Neural progenitor cell (in vitro differentiated cells): ENCODE data around the gene SYT17. TPM values are rescaled to one million over a fixed set of nuclear protein-coding genes. Genes with fewer than 3 reads are reported as not detected.
A peak's percentile ranks its signal among the peaks of the same experiment; 100 is the strongest.

Experiments used
- DNase-seq: peaks from one replicate; pipeline ENCODE4 v3.0.0-alpha.2; 2016; ENCODE audit warnings: low spot score
- H2AFZ ChIP-seq: fragments of 200-600 bp; sonication (generic); replicated peaks from 2 replicates; pipeline ENCODE4 v1.6.1; 2016; ENCODE audit warnings: antibody characterized with exemption
- H3F3A ChIP-seq: fragments of 200-600 bp; sonication (generic); 2 replicates; pipeline ENCODE4 v1.6.1; 2016; ENCODE audit warnings: antibody characterized with exemption, low read depth
- H3K27ac ChIP-seq: fragments of 200-600 bp; sonication (generic); 2 replicates; pipeline ENCODE4 v1.5.1; 2016; ENCODE audit warnings: mild to moderate bottlenecking
- H3K27me3 ChIP-seq: fragments of 200-600 bp; sonication (generic); 2 replicates; pipeline ENCODE4 v1.6.1; 2016; ENCODE audit warnings: mild to moderate bottlenecking, moderate library complexity
- H3K36me3 ChIP-seq: fragments of 200-600 bp; sonication (generic); 2 replicates; pipeline ENCODE4 v1.5.1; 2016
- H3K4me1 ChIP-seq: fragments of 200-600 bp; sonication (generic); 2 replicates; pipeline ENCODE4 v1.6.1; 2016; ENCODE audit warnings: mixed run types
- H3K4me2 ChIP-seq: fragments of 200-600 bp; sonication (generic); 2 replicates; pipeline ENCODE4 v1.6.1; 2016
- H3K4me3 ChIP-seq: fragments of 200-600 bp; sonication (generic); 2 replicates; pipeline ENCODE4 v1.5.1; 2016
- H3K79me2 ChIP-seq: fragments of 200-600 bp; sonication (generic); 2 replicates; pipeline ENCODE4 v1.6.1; 2016; ENCODE audit warnings: low read depth
- H3K9ac ChIP-seq: fragments of 200-600 bp; sonication (generic); 2 replicates; pipeline ENCODE4 v1.6.1; 2016
- H3K9me3 ChIP-seq: fragments of 200-600 bp; sonication (generic); 2 replicates; pipeline ENCODE4 v1.5.1; 2016; ENCODE audit warnings: low read depth
- H4K20me1 ChIP-seq: fragments of 200-600 bp; sonication (generic); 2 replicates; pipeline ENCODE4 v1.6.1; 2016; ENCODE audit warnings: low read depth
- H3K27ac Mint-ChIP-seq: 3 replicates; pipeline ENCODE4 v1.8.0; 2021; ENCODE audit warnings: mixed read lengths
- H3K27me3 Mint-ChIP-seq: 2 replicates; pipeline ENCODE4 v1.8.0; 2022; ENCODE audit warnings: low read depth, mild to moderate bottlenecking, inconsistent platforms, moderate library complexity, mixed read lengths; ENCODE audit not compliant: insufficient read depth
- H3K36me3 Mint-ChIP-seq: 3 replicates; pipeline ENCODE4 v1.8.0; 2021; ENCODE audit warnings: mixed read lengths
- H3K4me1 Mint-ChIP-seq: 3 replicates; pipeline ENCODE4 v1.8.0; 2021; ENCODE audit warnings: mixed read lengths
- H3K4me3 Mint-ChIP-seq: 3 replicates; pipeline ENCODE4 v1.8.0; 2021; ENCODE audit warnings: mild to moderate bottlenecking, moderate library complexity, mixed read lengths
- H3K9me3 Mint-ChIP-seq: 3 replicates; pipeline ENCODE4 v1.8.0; 2020; ENCODE audit warnings: mixed read lengths
- CTCF ChIP-seq: fragments of 200-600 bp; sonication (generic); IDR thresholded peaks from 2 replicates; pipeline ENCODE4 v1.5.1; 2017; ENCODE audit warnings: antibody characterized with exemption, mild to moderate bottlenecking
- EZH2 ChIP-seq: fragments of 200-600 bp; sonication (generic); IDR thresholded peaks from 2 replicates; pipeline ENCODE4 v1.6.1; 2017; ENCODE audit warnings: antibody characterized with exemption, mild to moderate bottlenecking, moderate library complexity
- EZH2phosphoT487 ChIP-seq: fragments of 200-600 bp; sonication (generic); IDR thresholded peaks from 2 replicates; pipeline ENCODE4 v1.6.1; 2017; ENCODE audit warnings: antibody characterized with exemption
- total RNA-seq: library from RNA; depleted of rRNA; stranded (reverse); fragments of >200 nt; gene quantifications from 2 replicates; pipeline ENCODE4 v1.2.3, GENCODE V29; 2015; ENCODE audit warnings: low replicate concordance

The SYT17 gene
- total RNA-seq, 1 donor from 2014 or later = 7.2 TPM

DNA sequence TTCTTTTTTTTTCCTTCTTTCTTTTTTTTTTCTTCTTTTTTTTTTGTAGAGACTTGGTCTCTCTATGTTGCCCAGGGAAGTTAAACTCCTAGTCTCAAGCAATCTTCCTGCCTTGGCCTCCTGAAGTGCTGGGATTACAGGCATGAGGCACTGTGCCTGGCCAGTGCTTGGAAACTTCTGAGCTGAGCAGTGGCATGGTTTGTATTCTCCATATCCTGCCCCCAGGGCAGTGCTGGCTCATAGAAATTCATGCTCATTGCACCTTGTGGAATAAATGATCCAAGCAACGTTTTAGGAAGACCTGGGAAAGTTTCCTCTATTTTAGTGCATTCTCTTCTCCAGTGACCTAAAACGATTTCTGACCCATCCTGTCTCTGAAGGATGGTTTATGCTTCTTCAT is 16.7 kb upstream of the SYT17 start:
- Histone ChIP-seq H3F3A (no peaks in the 10 kb centered on the region), H3K4me2 (no peak overlapping the region), H4K20me1 (no peaks in the 10 kb centered on the region), H3K4me1 (no peaks in the 10 kb centered on the region), H3K79me2 (no peaks in the 10 kb centered on the region), H3K9ac (no peak overlapping the region), H3K4me3 (no peak overlapping the region), H3K27me3 (peaks cover 10% of the 10 kb centered on the region), H2AFZ (no peak overlapping the region), H3K36me3 (no peaks in the 10 kb centered on the region), H3K9me3 (peaks cover 3% of the 10 kb centered on the region), H3K27ac (no peak overlapping the region)
- TF ChIP-seq EZH2phosphoT487 = no peak
- TF ChIP-seq EZH2 = no peak
- TF ChIP-seq CTCF = no peak
- Mint-ChIP-seq H3K4me1 (no peaks in the 10 kb centered on the region), H3K36me3 (no peaks in the 10 kb centered on the region), H3K27me3 (no peaks in the 10 kb centered on the region), H3K4me3 (no peak overlapping the region), H3K9me3 (peaks cover 6% of the 10 kb centered on the region), H3K27ac (peak overlapping the region; percentile 53)
- no peak for DNase-seq

DNA sequence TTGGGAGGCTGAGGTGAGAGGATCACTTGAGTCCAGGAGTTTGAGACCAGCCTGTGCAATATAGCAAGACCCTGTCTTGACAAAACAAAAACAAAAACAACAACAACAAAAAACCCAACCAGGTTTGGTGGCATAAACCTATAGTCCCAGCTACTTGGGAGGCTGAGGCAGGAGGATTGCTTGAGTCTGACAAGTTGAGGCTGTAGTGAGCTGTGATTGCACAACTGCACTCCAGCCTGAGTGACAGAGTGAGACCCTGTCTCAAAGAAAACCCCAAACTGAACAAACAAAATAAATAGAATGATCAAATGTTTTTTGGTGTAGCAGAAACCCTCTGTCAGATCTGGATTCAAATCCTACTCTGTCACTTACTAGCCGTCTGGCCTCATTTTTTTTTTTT is 16.0 kb upstream of the SYT17 start:
- H3K36me3 Mint-ChIP-seq = no peaks in the 10 kb centered on the region
- Histone ChIP-seq H3F3A (no peaks in the 10 kb centered on the region), H3K4me1 (no peaks in the 10 kb centered on the region), H2AFZ (no peak overlapping the region), H3K9ac (no peak overlapping the region), H3K27me3 (peaks cover 17% of the 10 kb centered on the region), H3K79me2 (no peaks in the 10 kb centered on the region), H3K36me3 (no peaks in the 10 kb centered on the region), H3K27ac (no peak overlapping the region), H4K20me1 (no peaks in the 10 kb centered on the region), H3K4me3 (no peak overlapping the region), H3K9me3 (peaks cover 3% of the 10 kb centered on the region), H3K4me2 (no peak overlapping the region)
- no peak for DNase-seq
- TF ChIP-seq EZH2 = no peak
- TF ChIP-seq CTCF = no peak
- TF ChIP-seq EZH2phosphoT487 = no peak
- H3K9me3 Mint-ChIP-seq = peaks cover 6% of the 10 kb centered on the region
- no peaks in the 10 kb centered on the region for H3K27me3 Mint-ChIP-seq
- no peaks in the 10 kb centered on the region for H3K4me1 Mint-ChIP-seq
- H3K27ac Mint-ChIP-seq = no peak overlapping the region
- H3K4me3 Mint-ChIP-seq = no peak overlapping the region

GRCh38 chr16:19153876-19154275 is 14.2 kb upstream of the SYT17 start:
- H3K4me3 ChIP-seq = no peak overlapping the region
- H3F3A ChIP-seq = no peaks in the 10 kb centered on the region
- no peak for DNase-seq
- H3K4me3 Mint-ChIP-seq = no peak overlapping the region
- H3K9me3 Mint-ChIP-seq = peaks cover 4% of the 10 kb centered on the region
- no peaks in the 10 kb centered on the region for H3K36me3 Mint-ChIP-seq
- no peaks in the 10 kb centered on the region for H3K36me3 ChIP-seq
- H3K79me2 ChIP-seq = no peaks in the 10 kb centered on the region
- no peak overlapping the region for H3K27ac Mint-ChIP-seq
- peaks cover 28% of the 10 kb centered on the region for H3K27me3 ChIP-seq
- no peaks in the 10 kb centered on the region for H3K4me1 ChIP-seq
- H3K4me2 ChIP-seq = no peak overlapping the region
- H3K9ac ChIP-seq = no peak overlapping the region
- no peaks in the 10 kb centered on the region for H4K20me1 ChIP-seq
- no peaks in the 10 kb centered on the region for H3K9me3 ChIP-seq
- peak overlapping the region; percentile 32 for H2AFZ ChIP-seq
- TF ChIP-seq EZH2phosphoT487 = no peak
- no peak for TF ChIP-seq EZH2
- TF ChIP-seq CTCF = no peak
- H3K27ac ChIP-seq = no peak overlapping the region
- peaks cover under 1% of the 10 kb centered on the region for H3K27me3 Mint-ChIP-seq
- no peaks in the 10 kb centered on the region for H3K4me1 Mint-ChIP-seq

GRCh38 chr16:19162085-19162484 is 6.0 kb upstream of the SYT17 start:
- DNase-seq = no peak
- Mint-ChIP-seq H3K27ac (no peak overlapping the region), H3K9me3 (no peaks in the 10 kb centered on the region), H3K36me3 (no peaks in the 10 kb centered on the region), H3K4me1 (no peaks in the 10 kb centered on the region), H3K27me3 (peaks cover 23% of the 10 kb centered on the region), H3K4me3 (no peak overlapping the region)
- TF ChIP-seq EZH2phosphoT487 = no peak
- TF ChIP-seq EZH2 = no peak
- no peak for TF ChIP-seq CTCF
- Histone ChIP-seq H3K4me1 (no peaks in the 10 kb centered on the region), H3K9ac (no peak overlapping the region), H3K36me3 (no peaks in the 10 kb centered on the region), H3K79me2 (no peaks in the 10 kb centered on the region), H3K27me3 (peaks cover 15% of the 10 kb centered on the region), H3K4me3 (no peak overlapping the region), H2AFZ (no peak overlapping the region), H3K4me2 (no peak overlapping the region), H3K9me3 (no peaks in the 10 kb centered on the region), H3K27ac (no peak overlapping the region), H4K20me1 (no peaks in the 10 kb centered on the region), H3F3A (peaks cover 4% of the 10 kb centered on the region)
